ENCODE results near the gene MDM2.

GRCh38 chr12:68761901-68762630 lies 45.9 kb upstream of the MDM2 start:
- TF ChIP-seq CTCF (IDR thresholded peaks at IDR 0.05; ENCODE audit: low read depth, low read length, poor library complexity, severe bottlenecking), result no peak
- TF ChIP-seq EZH2phosphoT487 (IDR thresholded peaks at IDR 0.05; ENCODE audit: borderline replicate concordance, low read length), result no peak
